Fibroblast of the conjunctiva (primary cell): ENCODE results near the gene DNAJA1.

ENCODE experiments used
- DNase-seq: peaks from one replicate; pipeline ENCODE4 v3.0.0-alpha.2; 2010; ENCODE audit warnings: low read depth

The DNAJA1 gene

GRCh38 chr9:33029231-33029786 is 4.2 kb downstream of the DNAJA1 start:
- DNase-seq = no peak

- no peak for DNase-seq
These were observed 5.2 kb downstream of the DNAJA1 start for GRCh38 chr9:33030285-33030684.

GRCh38 chr9:33032292-33032691 is 7.2 kb downstream of the DNAJA1 start:
- no peak for DNase-seq

GRCh38 chr9:33032865-33033264 is 7.8 kb downstream of the DNAJA1 start:
- DNase-seq = no peak

GRCh38 chr9:33040792-33041431 is 15.8 kb downstream of the DNAJA1 start:
- DNase-seq = no peak

- no peak for DNase-seq
These were observed 16.5 kb downstream of the DNAJA1 start for GRCh38 chr9:33041432-33042188.

GRCh38 chr9:33042473-33042872 is 17.4 kb downstream of the DNAJA1 start:
- DNase-seq = no peak

- DNase-seq = no peak
These were observed 18.6 kb downstream of the DNAJA1 start for GRCh38 chr9:33043671-33044070.

GRCh38 chr9:33044162-33044673 is 19.1 kb downstream of the DNAJA1 start:
- peak; percentile 85 for DNase-seq

- DNase-seq = no peak
These were observed 19.7 kb downstream of the DNAJA1 start for GRCh38 chr9:33044677-33045282.

GRCh38 chr9:33046061-33046460 is 21.0 kb downstream of the DNAJA1 start:
- no peak for DNase-seq

GRCh38 chr9:33048054-33048465 is 23.0 kb downstream of the DNAJA1 start:
- no peak for DNase-seq

GRCh38 chr9:33049680-33050361 is 24.7 kb downstream of the DNAJA1 start:
- no peak for DNase-seq

- DNase-seq = no peak
These were observed 26.1 kb downstream of the DNAJA1 start for GRCh38 chr9:33051144-33051543.

GRCh38 chr9:33065157-33066076 is 40.3 kb downstream of the DNAJA1 start:
- DNase-seq = no peak

- no peak for DNase-seq
These were observed 43.9 kb downstream of the DNAJA1 start for GRCh38 chr9:33068991-33069390.

- peak; percentile 93 for DNase-seq
These were observed 51.3 kb downstream of the DNAJA1 start, which contains the start of gene SMU1 for GRCh38 chr9:33076046-33077004. TSS of gene SMU1 (minus strand) at chr9:33076674. CDS start at chr9:33076608, 66 bp downstream.

- DNase-seq = no peak
These were observed 55.5 kb downstream of the DNAJA1 start for GRCh38 chr9:33080534-33080933.

GRCh38 chr9:33081128-33081851 is 56.2 kb downstream of the DNAJA1 start:
- DNase-seq = peak; percentile 92
